Chondrocyte (in vitro differentiated cells): Measurements from ENCODE around the gene ARHGAP24. TPM values are rescaled to one million over a fixed set of nuclear protein-coding genes. Genes with fewer than 3 reads are reported as not detected.

Source experiments
- DNase-seq: peaks from one replicate; pipeline ENCODE4 v3.0.0; 2021; ENCODE audit warnings: mixed read lengths, low spot score
- H3K27ac Mint-ChIP-seq: one replicate; pipeline ENCODE4 v1.8.0; 2021; ENCODE audit warnings: mild to moderate bottlenecking, moderate library complexity, mixed read lengths; ENCODE audit not compliant: unreplicated experiment
- H3K27me3 Mint-ChIP-seq: 2 replicates; pipeline ENCODE4 v1.8.0; 2021; ENCODE audit warnings: low read depth, mixed read lengths
- H3K36me3 Mint-ChIP-seq: 2 replicates; pipeline ENCODE4 v1.8.0; 2021; ENCODE audit warnings: low read depth, mixed read lengths
- H3K4me1 Mint-ChIP-seq: 2 replicates; pipeline ENCODE4 v1.8.0; 2021; ENCODE audit warnings: low read depth, mild to moderate bottlenecking, mixed read lengths
- H3K4me3 Mint-ChIP-seq: one replicate; pipeline ENCODE4 v1.8.0; 2021; ENCODE audit warnings: mild to moderate bottlenecking, moderate library complexity, mixed read lengths; ENCODE audit not compliant: unreplicated experiment
- H3K9me3 Mint-ChIP-seq: 2 replicates; pipeline ENCODE4 v1.8.0; 2021; ENCODE audit warnings: low read depth, mixed read lengths
- CTCF ChIP-seq: fragments of 200-600 bp; sonication (generic); IDR thresholded peaks from 2 replicates; pipeline ENCODE4 v1.5.0; 2021; ENCODE audit warnings: antibody characterized with exemption, mild to moderate bottlenecking, moderate library complexity
- total RNA-seq: library from RNA; stranded (reverse); gene quantifications from 3 replicates; pipeline ENCODE4 v1.2.1, GENCODE V29; 2021

ARHGAP24 gene
- total RNA-seq, 1 donor from 2014 or later = 22.0 TPM

- no peak for DNase-seq
- Mint-ChIP-seq H3K9me3 (peaks cover 7% of the 10 kb centered on the region), H3K4me3 (no peak overlapping the region), H3K27me3 (peaks cover 2% of the 10 kb centered on the region), H3K36me3 (no peaks in the 10 kb centered on the region), H3K27ac (no peak overlapping the region), H3K4me1 (no peaks in the 10 kb centered on the region)
- TF ChIP-seq CTCF = no peak
These were observed 158.0 kb downstream of the ARHGAP24 start for GRCh38 chr4:85632981-85633380.

- Mint-ChIP-seq H3K4me3 (no peak overlapping the region), H3K27ac (no peak overlapping the region), H3K36me3 (no peaks in the 10 kb centered on the region), H3K4me1 (no peaks in the 10 kb centered on the region), H3K9me3 (no peaks in the 10 kb centered on the region), H3K27me3 (peaks cover 2% of the 10 kb centered on the region)
- TF ChIP-seq CTCF = no peak
- no peak for DNase-seq
These were observed 162.8 kb downstream of the ARHGAP24 start for GRCh38 chr4:85637778-85638177.

GRCh38 chr4:85639946-85640345, 165.0 kb downstream of the ARHGAP24 start:
- DNase-seq = no peak
- H3K4me3 Mint-ChIP-seq = no peak overlapping the region

GRCh38 chr4:85642356-85643100, 167.6 kb downstream of the ARHGAP24 start:
- no peaks in the 10 kb centered on the region for H3K4me1 Mint-ChIP-seq
- no peak overlapping the region for H3K27ac Mint-ChIP-seq
- no peaks in the 10 kb centered on the region for H3K27me3 Mint-ChIP-seq
- no peak overlapping the region for H3K4me3 Mint-ChIP-seq
- H3K9me3 Mint-ChIP-seq = no peaks in the 10 kb centered on the region
- DNase-seq = no peak
- no peak for TF ChIP-seq CTCF
- no peaks in the 10 kb centered on the region for H3K36me3 Mint-ChIP-seq

More at GRCh38 chr4:85639946-85640345, 165.0 kb downstream of the ARHGAP24 start:
- H3K36me3 Mint-ChIP-seq = no peaks in the 10 kb centered on the region
- no peaks in the 10 kb centered on the region for H3K27me3 Mint-ChIP-seq
- no peak for TF ChIP-seq CTCF
- H3K9me3 Mint-ChIP-seq = no peaks in the 10 kb centered on the region
- no peaks in the 10 kb centered on the region for H3K4me1 Mint-ChIP-seq
- no peak overlapping the region for H3K27ac Mint-ChIP-seq

- no peak overlapping the region for H3K4me3 Mint-ChIP-seq
- H3K9me3 Mint-ChIP-seq = no peaks in the 10 kb centered on the region
- no peak for TF ChIP-seq CTCF
- no peak for DNase-seq
- H3K4me1 Mint-ChIP-seq = no peaks in the 10 kb centered on the region
- H3K27me3 Mint-ChIP-seq = no peaks in the 10 kb centered on the region
- H3K36me3 Mint-ChIP-seq = no peaks in the 10 kb centered on the region
- no peak overlapping the region for H3K27ac Mint-ChIP-seq
These were observed 169.1 kb downstream of the ARHGAP24 start for GRCh38 chr4:85644061-85644460.
